Uterus (tissue), 2 donors: Measurements from ENCODE around the gene INA.

Source experiments
- POLR2A ChIP-seq, 2 donors: fragments of 450-650 bp; IDR thresholded peaks; one replicate each; pipeline ENCODE4 v1.6.1; 2016; ENCODE audit warnings: antibody characterized with exemption in 2 of 2, mild to moderate bottlenecking in 1 of 2, moderate library complexity in 1 of 2
- TF ChIP-seq, protein P1 (sequence below), 4 experiments: fragments of 200-600 bp in 2 of 4; fragments of 450-650 bp in 2 of 4; sonication (generic) in 2 of 4; IDR thresholded peaks; one replicate each; pipeline ENCODE4 v1.5.1; 2016 to 2019; ENCODE audit warnings: antibody characterized with exemption in 4 of 4, mild to moderate bottlenecking in 2 of 4, moderate library complexity in 1 of 4

- TF ChIP-seq, protein P1, sequence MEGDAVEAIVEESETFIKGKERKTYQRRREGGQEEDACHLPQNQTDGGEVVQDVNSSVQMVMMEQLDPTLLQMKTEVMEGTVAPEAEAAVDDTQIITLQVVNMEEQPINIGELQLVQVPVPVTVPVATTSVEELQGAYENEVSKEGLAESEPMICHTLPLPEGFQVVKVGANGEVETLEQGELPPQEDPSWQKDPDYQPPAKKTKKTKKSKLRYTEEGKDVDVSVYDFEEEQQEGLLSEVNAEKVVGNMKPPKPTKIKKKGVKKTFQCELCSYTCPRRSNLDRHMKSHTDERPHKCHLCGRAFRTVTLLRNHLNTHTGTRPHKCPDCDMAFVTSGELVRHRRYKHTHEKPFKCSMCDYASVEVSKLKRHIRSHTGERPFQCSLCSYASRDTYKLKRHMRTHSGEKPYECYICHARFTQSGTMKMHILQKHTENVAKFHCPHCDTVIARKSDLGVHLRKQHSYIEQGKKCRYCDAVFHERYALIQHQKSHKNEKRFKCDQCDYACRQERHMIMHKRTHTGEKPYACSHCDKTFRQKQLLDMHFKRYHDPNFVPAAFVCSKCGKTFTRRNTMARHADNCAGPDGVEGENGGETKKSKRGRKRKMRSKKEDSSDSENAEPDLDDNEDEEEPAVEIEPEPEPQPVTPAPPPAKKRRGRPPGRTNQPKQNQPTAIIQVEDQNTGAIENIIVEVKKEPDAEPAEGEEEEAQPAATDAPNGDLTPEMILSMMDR (IDR thresholded peaks at IDR 0.05) = no peak
- no peak for TF ChIP-seq POLR2A (IDR thresholded peaks at IDR 0.05)
These were observed 19.1 kb upstream of the INA start for GRCh38 chr10:103257812-103258211.
